ENCODE results near the gene SPATA20.

Gene SPATA20

DNA sequence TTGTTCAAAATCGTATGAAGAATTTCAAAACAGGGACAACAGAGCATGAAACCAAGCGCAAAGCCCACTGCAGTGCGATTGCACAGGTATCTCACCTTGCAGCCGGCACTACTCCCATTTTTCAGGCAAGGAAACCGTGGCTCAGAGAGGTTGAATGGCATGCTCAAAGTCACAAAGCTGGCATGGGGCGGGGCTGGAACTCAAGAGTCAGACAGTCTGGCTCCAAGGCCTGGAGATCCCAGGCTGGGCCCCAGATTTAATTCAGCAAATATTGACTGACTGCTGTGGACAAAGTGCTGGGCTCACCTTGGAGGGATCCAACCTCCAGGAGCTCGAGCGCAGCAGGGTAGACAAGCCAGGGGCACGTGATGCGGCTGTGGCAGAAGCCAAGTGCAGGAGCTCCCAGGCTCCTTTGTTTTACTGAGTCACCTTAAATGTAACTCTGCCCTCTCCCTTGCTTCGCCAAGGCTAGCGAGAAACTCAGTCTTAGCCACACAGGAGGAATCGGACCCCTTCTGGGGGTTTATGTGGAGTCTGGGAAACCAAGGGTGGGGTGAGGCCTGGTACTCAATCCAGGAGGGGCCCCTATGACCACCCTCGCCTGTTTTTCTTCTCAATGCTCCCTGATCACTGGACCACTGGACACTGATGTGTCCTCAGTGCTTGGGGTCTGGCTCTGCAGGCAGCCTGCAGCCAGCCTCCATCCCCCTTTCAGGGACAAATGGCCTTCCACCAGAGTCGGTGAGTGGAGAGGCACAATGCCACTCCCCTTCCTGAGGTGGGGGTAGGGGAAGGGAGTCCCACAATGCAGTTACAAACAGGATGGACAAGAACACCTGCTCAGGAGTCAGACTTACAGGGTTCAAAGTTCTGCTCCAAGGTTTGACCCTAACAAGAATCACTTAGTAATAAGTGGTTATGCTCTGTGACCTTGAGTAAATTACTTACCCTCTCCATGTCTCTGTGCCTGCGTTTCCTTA lies 3.9 kb upstream of the SPATA20 start:
- peak overlapping the region; percentile 93; the same call in 1 of the 2 replicates for H2AFZ ChIP-seq (ENCODE audit: low read depth)
- H3K36me3 ChIP-seq (ENCODE audit: insufficient read depth): no peaks in the 10 kb centered on the region
- no peaks in the 10 kb centered on the region for H4K20me1 ChIP-seq (ENCODE audit: insufficient read depth)
- H3K4me3 ChIP-seq (IDR thresholded peaks at IDR 0.05; ENCODE audit: insufficient read depth, low read depth, low read length): no peak overlapping the region
- TF ChIP-seq, protein P1, sequence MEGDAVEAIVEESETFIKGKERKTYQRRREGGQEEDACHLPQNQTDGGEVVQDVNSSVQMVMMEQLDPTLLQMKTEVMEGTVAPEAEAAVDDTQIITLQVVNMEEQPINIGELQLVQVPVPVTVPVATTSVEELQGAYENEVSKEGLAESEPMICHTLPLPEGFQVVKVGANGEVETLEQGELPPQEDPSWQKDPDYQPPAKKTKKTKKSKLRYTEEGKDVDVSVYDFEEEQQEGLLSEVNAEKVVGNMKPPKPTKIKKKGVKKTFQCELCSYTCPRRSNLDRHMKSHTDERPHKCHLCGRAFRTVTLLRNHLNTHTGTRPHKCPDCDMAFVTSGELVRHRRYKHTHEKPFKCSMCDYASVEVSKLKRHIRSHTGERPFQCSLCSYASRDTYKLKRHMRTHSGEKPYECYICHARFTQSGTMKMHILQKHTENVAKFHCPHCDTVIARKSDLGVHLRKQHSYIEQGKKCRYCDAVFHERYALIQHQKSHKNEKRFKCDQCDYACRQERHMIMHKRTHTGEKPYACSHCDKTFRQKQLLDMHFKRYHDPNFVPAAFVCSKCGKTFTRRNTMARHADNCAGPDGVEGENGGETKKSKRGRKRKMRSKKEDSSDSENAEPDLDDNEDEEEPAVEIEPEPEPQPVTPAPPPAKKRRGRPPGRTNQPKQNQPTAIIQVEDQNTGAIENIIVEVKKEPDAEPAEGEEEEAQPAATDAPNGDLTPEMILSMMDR (conservative IDR thresholded peaks at IDR 0.05; ENCODE audit: low read depth, low read length): no peak
- no peak overlapping the region for H3K27ac ChIP-seq
- peaks cover 11% of the 10 kb centered on the region for H3K4me1 ChIP-seq (ENCODE audit: low read depth, poor library complexity, severe bottlenecking)
- no peaks in the 10 kb centered on the region for H3K79me2 ChIP-seq (ENCODE audit: insufficient read depth, low read depth)
- peak overlapping the region; percentile 0; the same call in 1 of the 2 replicates for H3K9ac ChIP-seq
- peak overlapping the region; percentile 71 for H3K4me2 ChIP-seq
- H3K27me3 ChIP-seq (ENCODE audit: insufficient read depth, low read depth): peaks cover 8% of the 10 kb centered on the region; the same call in 1 of the 2 replicates

DNA sequence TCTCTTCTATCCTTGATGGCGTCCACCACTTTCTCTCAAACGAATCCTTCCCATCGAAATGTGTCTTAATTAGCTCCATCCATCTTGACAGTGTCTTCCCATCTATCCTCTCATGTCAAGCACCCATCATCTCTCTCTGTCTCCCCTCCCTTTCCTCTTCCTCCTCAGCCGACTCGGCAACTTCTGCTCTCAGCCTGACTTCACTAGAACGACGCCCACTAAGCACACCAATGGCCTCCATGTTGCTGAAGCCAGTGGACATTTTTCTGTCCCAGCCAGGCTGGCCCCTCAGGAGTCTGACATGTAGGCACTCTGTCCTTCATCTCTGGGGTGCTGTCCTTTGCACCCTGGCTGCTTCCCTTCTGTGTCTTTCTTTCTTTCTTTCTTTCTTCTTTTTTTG lies 2.5 kb upstream of the SPATA20 start:
- Histone ChIP-seq H3K27ac (no peak overlapping the region), H4K20me1 (ENCODE audit: insufficient read depth) (no peaks in the 10 kb centered on the region), H3K4me2 (no peak overlapping the region), H3K4me3 (IDR thresholded peaks at IDR 0.05; ENCODE audit: insufficient read depth, low read depth, low read length) (no peak overlapping the region), H3K79me2 (ENCODE audit: insufficient read depth, low read depth) (no peaks in the 10 kb centered on the region), H2AFZ (ENCODE audit: low read depth) (no peak overlapping the region), H3K27me3 (ENCODE audit: insufficient read depth, low read depth) (peaks cover 3% of the 10 kb centered on the region; the same call in 1 of the 2 replicates), H3K4me1 (ENCODE audit: low read depth, poor library complexity, severe bottlenecking) (peaks cover 11% of the 10 kb centered on the region), H3K36me3 (ENCODE audit: insufficient read depth) (no peaks in the 10 kb centered on the region), H3K9ac (no peak overlapping the region)
- TF ChIP-seq, protein P1 (conservative IDR thresholded peaks at IDR 0.05; ENCODE audit: low read depth, low read length): no peak

DNA sequence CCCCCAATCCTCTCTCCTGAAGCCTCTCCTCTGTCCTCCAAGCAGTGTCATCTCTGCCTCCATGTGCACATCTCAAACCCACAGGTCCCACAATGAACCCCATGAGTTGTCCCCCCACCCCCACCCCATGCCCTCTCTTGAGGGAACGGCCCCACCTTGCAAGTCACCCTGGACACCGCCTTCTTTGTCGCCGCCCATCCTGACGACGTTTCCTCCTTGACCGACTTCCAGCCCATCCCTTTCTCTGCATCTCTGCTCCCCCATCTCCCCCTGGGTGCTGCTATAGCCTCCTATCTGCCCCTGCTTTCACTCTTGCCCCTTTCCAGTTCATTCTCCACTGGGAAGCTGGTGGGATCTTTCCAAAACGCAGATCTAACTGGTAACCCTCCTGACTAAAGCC lies 1.7 kb upstream of the SPATA20 start:
- H3K27me3 ChIP-seq (ENCODE audit: insufficient read depth, low read depth): peaks cover 3% of the 10 kb centered on the region; the same call in 1 of the 2 replicates
- TF ChIP-seq, protein P1 (conservative IDR thresholded peaks at IDR 0.05; ENCODE audit: low read depth, low read length): no peak
- no peak overlapping the region for H3K4me2 ChIP-seq

DNA sequence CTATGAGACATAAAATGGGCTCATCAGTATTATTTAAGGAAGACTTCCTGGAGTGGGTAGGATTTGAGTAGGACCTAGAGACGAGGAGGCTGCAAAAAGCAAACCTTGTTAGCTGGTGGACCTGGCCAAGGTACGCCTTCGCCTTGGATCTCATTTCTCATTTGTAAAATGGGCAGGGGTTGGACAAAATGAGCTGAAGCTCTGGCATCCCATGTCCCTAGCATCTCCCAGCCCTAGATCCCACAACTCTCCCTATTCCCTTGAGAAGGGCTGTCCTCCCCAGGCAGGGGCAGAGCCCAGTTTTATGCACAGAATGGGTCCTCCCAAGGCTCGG lies 306 bp upstream of the SPATA20 start:
- H3K4me3 ChIP-seq (IDR thresholded peaks at IDR 0.05; ENCODE audit: insufficient read depth, low read depth, low read length): no peak overlapping the region
- no peaks in the 10 kb centered on the region for H3K79me2 ChIP-seq (ENCODE audit: insufficient read depth, low read depth)
- 0 out of 2 replicates have a peak overlapping the region, but pooled peaks have one; percentile 51 for H2AFZ ChIP-seq (ENCODE audit: low read depth)
- peaks cover 3% of the 10 kb centered on the region; the same call in 1 of the 2 replicates for H3K27me3 ChIP-seq (ENCODE audit: insufficient read depth, low read depth)
- H3K9ac ChIP-seq: peak overlapping the region; percentile 76; the same call in 1 of the 2 replicates
- peak overlapping the region; percentile 23; the same call in 1 of the 2 replicates for H3K4me2 ChIP-seq
- H3K36me3 ChIP-seq (ENCODE audit: insufficient read depth): no peaks in the 10 kb centered on the region
- TF ChIP-seq, protein P1 (conservative IDR thresholded peaks at IDR 0.05; ENCODE audit: low read depth, low read length): no peak
- H3K4me1 ChIP-seq (ENCODE audit: low read depth, poor library complexity, severe bottlenecking): peaks cover 11% of the 10 kb centered on the region
- H3K27ac ChIP-seq: no peak overlapping the region
- H4K20me1 ChIP-seq (ENCODE audit: insufficient read depth): no peaks in the 10 kb centered on the region

More for the DNA sequence above, 1.7 kb upstream of the SPATA20 start:
- no peak overlapping the region for H3K9ac ChIP-seq
- no peaks in the 10 kb centered on the region for H4K20me1 ChIP-seq (ENCODE audit: insufficient read depth)
- no peak overlapping the region for H3K27ac ChIP-seq
- H3K4me3 ChIP-seq (IDR thresholded peaks at IDR 0.05; ENCODE audit: insufficient read depth, low read depth, low read length): no peak overlapping the region
- H3K4me1 ChIP-seq (ENCODE audit: low read depth, poor library complexity, severe bottlenecking): peaks cover 11% of the 10 kb centered on the region
- no peaks in the 10 kb centered on the region for H3K36me3 ChIP-seq (ENCODE audit: insufficient read depth)
- H3K79me2 ChIP-seq (ENCODE audit: insufficient read depth, low read depth): no peaks in the 10 kb centered on the region
- no peak overlapping the region; the same call in 1 of the 2 replicates for H2AFZ ChIP-seq (ENCODE audit: low read depth)
